OCI-LY3 (cell line): ENCODE measurements around the gene GLP1R.

Experiments
- CTCF ChIP-seq: fragments of 200-600, 300-600 bp; sonication (generic); IDR thresholded peaks from 2 replicates; pipeline ENCODE4 v1.5.1; 2014; ENCODE audit warnings: antibody characterized with exemption, low read length, low read depth
- EZH2phosphoT487 ChIP-seq: fragments of 200-600 bp; shearing (Covaris generic); IDR thresholded peaks from 2 replicates; pipeline ENCODE4 v1.6.1; 2018; ENCODE audit warnings: antibody characterized with exemption, mixed run types, low read depth

GRCh38 chr6:39079197-39080125 is 30.9 kb downstream of the GLP1R start:
- no peak for TF ChIP-seq CTCF
- TF ChIP-seq EZH2phosphoT487 = no peak
